BLaER1 treated with 17β-estradiol and CSF1 and Interleukin-3, amounts not matched to agents 10 nM and 100 nM (cell line): ENCODE data around the gene YBX1.

Experiments
- H3K27ac ChIP-seq, 11 experiments: shearing (Covaris generic); formaldehyde crosslinking; 2 replicates each; pipeline ENCODE4 v1.8.1; 2022
- H3K27me3 ChIP-seq, 11 experiments: shearing (Covaris generic); formaldehyde crosslinking; 2 replicates each; pipeline ENCODE4 v1.8.1; 2022
- H3K36me3 ChIP-seq, 11 experiments: shearing (Covaris generic); formaldehyde crosslinking; 2 replicates each; pipeline ENCODE4 v1.8.1; 2022
- H3K4me1 ChIP-seq, 10 experiments: shearing (Covaris generic); formaldehyde crosslinking; 2 replicates each; pipeline ENCODE4 v1.8.1; 2022
- H3K4me2 ChIP-seq, 11 experiments: shearing (Covaris generic); formaldehyde crosslinking; 2 replicates each; pipeline ENCODE4 v1.8.1; 2022
- H3K4me3 ChIP-seq, 10 experiments: shearing (Covaris generic); formaldehyde crosslinking; 2 replicates each; pipeline ENCODE4 v1.8.1; 2022
- H3K9ac ChIP-seq, 11 experiments: shearing (Covaris generic); formaldehyde crosslinking; 2 replicates each; pipeline ENCODE4 v1.8.1; 2022
- H3K9me3 ChIP-seq, 11 experiments: shearing (Covaris generic); formaldehyde crosslinking; replicated peaks in 1 of 11; 2 replicates each; pipeline ENCODE4 v1.8.1; 2022
- H4K20me1 ChIP-seq, 11 experiments: shearing (Covaris generic); formaldehyde crosslinking; 2 replicates each; pipeline ENCODE4 v1.8.1; 2022
- Cebpa-rat ChIP-seq, 11 experiments: shearing (Covaris generic); IDR thresholded peaks; 2 replicates each; pipeline ENCODE4 v1.8.1; 2022

Gene YBX1

GRCh38 chr1:42682739-42683531, 717 bp downstream of the YBX1 start:
- Histone ChIP-seq H3K4me1 (peaks cover 61 to 67% (median 64%) of the 10 kb centered on the region in 10 experiments), H3K27ac (peak overlapping the region; percentile 78 to 98 (median 93)), H3K27me3 (no peaks in the 10 kb centered on the region), H3K4me2 (peak overlapping the region; percentile 85 to 99 (median 93)), H4K20me1 (peaks cover 51 to 53% (median 52%) of the 10 kb centered on the region in 11 experiments), H3K4me3 (peak overlapping the region; percentile 79 to 98 (median 94)), H3K9me3 (no peaks in the 10 kb centered on the region), H3K9ac (peak overlapping the region; percentile 89 to 97 (median 93)), H3K36me3 (peaks cover 45 to 53% (median 50%) of the 10 kb centered on the region in 11 experiments)
- no peak for TF ChIP-seq Cebpa-rat (IDR thresholded peaks at IDR 0.05)

DNA sequence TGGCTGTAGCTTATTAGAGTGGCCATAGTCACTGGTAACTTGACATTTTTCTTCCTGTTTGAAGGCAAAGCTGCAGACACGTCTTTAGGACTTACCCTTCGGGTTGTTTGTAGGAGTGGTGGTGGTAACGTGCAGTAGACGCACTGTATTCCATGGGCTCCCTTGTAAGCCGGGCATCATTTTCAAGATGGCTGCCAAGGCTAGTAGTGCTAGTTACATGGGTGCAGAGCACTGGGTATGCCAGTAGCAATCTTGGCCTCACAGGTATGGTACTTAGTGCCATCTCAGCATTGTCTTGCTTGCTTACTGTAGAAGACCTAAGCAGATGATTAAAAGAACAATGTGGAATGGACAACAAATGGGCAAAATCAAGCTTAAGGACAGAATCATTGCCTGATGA, 1.9 kb downstream of the YBX1 start:
- Histone ChIP-seq H3K36me3 (peaks cover 51 to 62% (median 62%) of the 10 kb centered on the region in 11 experiments), H3K4me2 (peak overlapping the region; percentile 85 to 99 (median 93)), H3K27ac (peak overlapping the region in 2 of 11 experiments; percentile 91 to 93; a peak in 2 of 22 replicates), H3K27me3 (no peaks in the 10 kb centered on the region), H4K20me1 (peaks cover 63 to 65% (median 64%) of the 10 kb centered on the region in 11 experiments), H3K4me3 (peak overlapping the region; percentile 79 to 98 (median 94)), H3K9me3 (no peaks in the 10 kb centered on the region), H3K4me1 (peaks cover 70 to 77% (median 73%) of the 10 kb centered on the region in 10 experiments), H3K9ac (peak overlapping the region; percentile 89 to 97 (median 93))
- no peak for TF ChIP-seq Cebpa-rat (IDR thresholded peaks at IDR 0.05)

- peak overlapping the region; percentile 68 to 99 (median 92) for H3K4me2 ChIP-seq
- peaks cover 51 to 76% (median 64%) of the 10 kb centered on the region in 10 experiments for H3K4me1 ChIP-seq
- H3K4me3 ChIP-seq, result peak overlapping the region in 7 of 10 experiments; percentile 14 to 98 (median 92); a peak in 8 of 20 replicates
- no peak for TF ChIP-seq Cebpa-rat (IDR thresholded peaks at IDR 0.05)
- H3K36me3 ChIP-seq, result peaks cover 67 to 85% (median 83%) of the 10 kb centered on the region in 11 experiments
- H3K9me3 ChIP-seq, result no peaks in the 10 kb centered on the region
- H4K20me1 ChIP-seq, result peaks cover 85 to 88% (median 86%) of the 10 kb centered on the region in 11 experiments
- H3K27me3 ChIP-seq, result no peaks in the 10 kb centered on the region
- H3K27ac ChIP-seq, result no peak overlapping the region
- H3K9ac ChIP-seq, result peak overlapping the region in 6 of 11 experiments; percentile 0 to 90 (median 26); a peak in 6 of 22 replicates
These were observed 4.2 kb downstream of the YBX1 start for GRCh38 chr1:42686418-42686817.

DNA sequence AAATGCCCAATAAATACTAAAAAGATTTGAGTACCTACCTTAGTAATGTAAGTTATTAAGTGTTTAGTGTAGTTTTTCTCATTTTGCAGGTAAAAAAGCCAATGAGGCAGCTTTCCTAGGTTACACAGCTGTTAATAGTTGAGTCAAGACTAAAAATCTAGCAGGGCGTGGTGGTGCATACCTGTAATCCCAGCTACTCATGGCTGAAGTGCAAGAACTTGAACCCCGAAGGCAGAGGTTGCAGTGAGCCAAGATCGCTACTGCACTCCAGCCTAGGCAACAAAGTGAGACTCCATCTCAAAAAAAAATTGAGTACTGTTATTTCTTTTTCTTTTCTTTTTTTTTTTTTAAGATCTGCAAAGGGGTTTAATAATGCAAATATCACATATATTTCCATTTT, 7.7 kb downstream of the YBX1 start:
- H3K27me3 ChIP-seq, result no peaks in the 10 kb centered on the region
- H3K9me3 ChIP-seq, result no peaks in the 10 kb centered on the region
- peaks cover 100% of the 10 kb centered on the region in 11 experiments for H4K20me1 ChIP-seq
- H3K27ac ChIP-seq, result no peak overlapping the region
- H3K9ac ChIP-seq, result peak overlapping the region in 1 of 11 experiments; percentile 5; a peak in 1 of 22 replicates
- H3K4me1 ChIP-seq, result peaks cover 44 to 80% (median 52%) of the 10 kb centered on the region in 10 experiments
- no peak for TF ChIP-seq Cebpa-rat (IDR thresholded peaks at IDR 0.05)
- no peak overlapping the region for H3K4me3 ChIP-seq
- peak overlapping the region in 8 of 11 experiments; percentile 20 to 99 (median 88); a peak in 8 of 22 replicates for H3K4me2 ChIP-seq
- peaks cover 82 to 100% (median 99%) of the 10 kb centered on the region in 11 experiments for H3K36me3 ChIP-seq

GRCh38 chr1:42690477-42691156, 8.4 kb downstream of the YBX1 start:
- no peak overlapping the region; a peak in 1 of 22 replicates for H3K9ac ChIP-seq
- H3K27ac ChIP-seq, result no peak overlapping the region
- H4K20me1 ChIP-seq, result peaks cover 100% of the 10 kb centered on the region in 11 experiments
- H3K36me3 ChIP-seq, result peaks cover 84 to 100% (median 99%) of the 10 kb centered on the region in 11 experiments
- TF ChIP-seq Cebpa-rat (IDR thresholded peaks at IDR 0.05), result no peak
- no peaks in the 10 kb centered on the region for H3K27me3 ChIP-seq
- peak overlapping the region in 2 of 11 experiments; percentile 26 to 33; a peak in 6 of 22 replicates for H3K4me2 ChIP-seq
- peaks cover 37 to 73% (median 45%) of the 10 kb centered on the region in 10 experiments for H3K4me1 ChIP-seq
- H3K9me3 ChIP-seq, result no peaks in the 10 kb centered on the region
- H3K4me3 ChIP-seq, result no peak overlapping the region

DNA sequence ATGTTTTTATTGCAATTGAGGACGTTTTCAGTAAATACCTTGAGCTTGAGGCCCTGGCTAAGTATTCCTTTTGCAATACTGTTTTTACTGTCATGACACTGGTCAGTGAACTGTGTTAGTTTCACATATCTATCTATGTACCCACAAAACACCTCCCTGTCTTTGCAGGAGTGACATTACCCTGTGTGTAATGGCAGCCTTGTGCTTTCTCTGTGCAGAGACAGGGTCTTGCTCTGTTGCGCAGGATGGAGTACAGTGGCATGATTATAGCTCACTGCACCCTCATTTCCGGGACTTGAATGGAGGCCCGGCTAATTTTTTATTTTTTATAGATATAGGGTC, 8.9 kb downstream of the YBX1 start:
- Histone ChIP-seq H3K4me1 (peaks cover 32 to 68% (median 39%) of the 10 kb centered on the region in 10 experiments), H3K27ac (no peak overlapping the region), H3K4me3 (no peak overlapping the region), H3K4me2 (peak overlapping the region in 3 of 11 experiments; percentile 9 to 26 (median 19); a peak in 5 of 22 replicates), H4K20me1 (peaks cover 100% of the 10 kb centered on the region in 11 experiments), H3K9me3 (no peaks in the 10 kb centered on the region), H3K36me3 (peaks cover 85 to 100% (median 99%) of the 10 kb centered on the region in 11 experiments), H3K27me3 (no peaks in the 10 kb centered on the region), H3K9ac (no peak overlapping the region)
- TF ChIP-seq Cebpa-rat (IDR thresholded peaks at IDR 0.05), result no peak

DNA sequence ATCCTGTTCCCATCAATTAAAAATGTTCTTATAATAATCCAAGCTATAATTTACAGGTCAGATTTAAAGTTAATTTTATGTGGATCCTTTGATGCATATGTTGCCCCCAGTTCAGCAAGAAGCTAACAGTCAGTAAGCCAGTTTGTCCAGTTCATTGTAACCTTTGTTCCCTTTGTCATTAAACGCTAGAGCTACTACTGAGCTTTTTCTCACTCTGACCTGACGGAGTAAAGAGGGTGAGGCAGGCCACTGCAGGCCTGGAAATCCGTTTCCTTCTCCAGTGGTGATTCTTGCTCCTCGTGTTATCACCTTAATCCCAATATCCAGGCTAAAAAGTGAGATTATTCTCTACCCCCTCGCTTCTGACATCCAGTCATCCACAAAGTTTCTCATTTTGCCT, 10.2 kb downstream of the YBX1 start:
- TF ChIP-seq Cebpa-rat (IDR thresholded peaks at IDR 0.05), result no peak
- 0 out of 22 replicates have a peak overlapping the region, but pooled peaks of 1 of the 11 experiments have one; percentile 15 for H3K9ac ChIP-seq
- H3K36me3 ChIP-seq, result peaks cover 85 to 100% (median 99%) of the 10 kb centered on the region in 11 experiments
- H3K9me3 ChIP-seq, result no peaks in the 10 kb centered on the region
- peaks cover 18 to 54% (median 26%) of the 10 kb centered on the region in 10 experiments for H3K4me1 ChIP-seq
- no peaks in the 10 kb centered on the region for H3K27me3 ChIP-seq
- H3K4me3 ChIP-seq, result no peak overlapping the region
- H3K4me2 ChIP-seq, result peak overlapping the region in 1 of 11 experiments; percentile 19; a peak in 1 of 22 replicates
- no peak overlapping the region for H3K27ac ChIP-seq
- H4K20me1 ChIP-seq, result peaks cover 100% of the 10 kb centered on the region in 11 experiments

DNA sequence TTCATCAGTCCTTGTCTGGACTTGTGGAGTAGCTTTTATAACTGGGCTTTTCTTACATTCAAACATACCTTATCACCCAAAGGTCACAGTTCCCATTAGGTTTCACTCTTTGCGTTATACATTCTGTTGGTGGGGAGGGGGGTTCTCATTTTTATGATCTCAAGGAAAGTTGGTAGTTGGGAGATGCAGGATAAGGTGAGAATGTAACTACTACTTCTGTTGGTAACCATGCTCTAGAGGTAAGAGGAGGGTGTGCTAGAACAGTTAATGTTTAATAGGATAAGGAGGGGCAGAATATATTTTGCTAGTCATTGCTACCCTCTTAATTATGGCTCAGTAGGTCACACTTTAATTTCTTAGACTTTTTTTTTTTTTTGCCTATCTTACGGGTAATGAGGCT, 10.7 kb downstream of the YBX1 start:
- Histone ChIP-seq H3K4me1 (peaks cover 14 to 50% (median 22%) of the 10 kb centered on the region in 10 experiments), H3K9me3 (no peaks in the 10 kb centered on the region), H3K27me3 (no peaks in the 10 kb centered on the region), H3K9ac (0 out of 22 replicates have a peak overlapping the region, but pooled peaks of 1 of the 11 experiments have one; percentile 15), H4K20me1 (peaks cover 100% of the 10 kb centered on the region in 11 experiments), H3K4me2 (no peak overlapping the region), H3K4me3 (no peak overlapping the region), H3K36me3 (peaks cover 85 to 100% (median 99%) of the 10 kb centered on the region in 11 experiments), H3K27ac (no peak overlapping the region)
- TF ChIP-seq Cebpa-rat (IDR thresholded peaks at IDR 0.05), result no peak
